Spleen (tissue), 11 donors: ENCODE results near the gene PKNOX1. TPM values are rescaled to one million over a fixed set of nuclear protein-coding genes. Genes with fewer than 3 reads are reported as not detected.
"Not testable (repeated sequence)": the region's sequence is repeated elsewhere in the genome, so short reads cannot be mapped to it uniquely, and the experiment has no call there.

ENCODE experiments used
- DNase-seq: peaks from one replicate; pipeline ENCODE4 v3.0.0-alpha.2; 2020
- H3K27ac ChIP-seq, 8 donors: fragments of 200-600 bp; sonication (generic) in 7 of 8; 1 replicate in 4 of 8; 2 replicates in 4 of 8; pipeline versions ENCODE4 v1.5.0 to v1.8.0; 2016 to 2021; ENCODE audit warnings: inconsistent platforms in 4 of 8, mild to moderate bottlenecking in 4 of 8, moderate library complexity in 1 of 8
- H3K27me3 ChIP-seq, 7 donors: fragments of 200-600 bp; sonication (generic) in 6 of 7; replicated peaks in 1 of 7; 1 replicate in 4 of 7; 2 replicates in 3 of 7; pipeline versions ENCODE4 v1.5.0 to v1.8.0; 2016 to 2021; ENCODE audit warnings: inconsistent platforms in 3 of 7, mild to moderate bottlenecking in 1 of 7
- H3K36me3 ChIP-seq, 6 donors: fragments of 200-600 bp; sonication (generic) in 5 of 6; 1 replicate in 4 of 6; 2 replicates in 2 of 6; pipeline versions ENCODE4 v1.5.0 to v1.8.0; 2016 to 2021; ENCODE audit warnings: inconsistent platforms in 2 of 6
- H3K4me1 ChIP-seq, 6 donors: fragments of 200-600 bp; sonication (generic) in 5 of 6; 1 replicate in 3 of 6; 2 replicates in 3 of 6; pipeline versions ENCODE4 v1.5.0 to v1.8.0; 2016 to 2021; ENCODE audit warnings: inconsistent platforms in 3 of 6
- H3K4me3 ChIP-seq, 8 donors: fragments of 200-600 bp; sonication (generic) in 7 of 8; 1 replicate in 4 of 8; 2 replicates in 4 of 8; pipeline versions ENCODE4 v1.5.0 to v1.8.0; 2016 to 2021; ENCODE audit warnings: inconsistent platforms in 4 of 8, mild to moderate bottlenecking in 4 of 8, moderate library complexity in 2 of 8
- H3K9me3 ChIP-seq, 8 donors: fragments of 200-600 bp; sonication (generic) in 7 of 8; 1 replicate in 4 of 8; 2 replicates in 4 of 8; pipeline versions ENCODE4 v1.5.0 to v1.8.0; 2016 to 2021; ENCODE audit warnings: inconsistent platforms in 4 of 8
- POLR2A ChIP-seq, 3 donors: fragments of 450-650 bp; IDR thresholded peaks; one replicate each; pipeline ENCODE4 v1.5.1; 2017; ENCODE audit warnings: antibody characterized with exemption in 3 of 3, mild to moderate bottlenecking in 1 of 3
- POLR2AphosphoS5 ChIP-seq, 3 donors: sonication (generic); formaldehyde crosslinking; IDR thresholded peaks; one replicate each; pipeline ENCODE4 v1.5.1; 2017; ENCODE audit warnings: antibody characterized with exemption in 3 of 3
- WGBS, 5 donors: extraction: QIAGEN DNeasy Blood & Tissue Kit in 3 of 5; methylation state at CpG; one replicate each; pipeline versions ENCODE4 v1.1.5 to v1.1.7; 2013 to 2018; 5-methylcytosine and 5-hydroxymethylcytosine counted together
- intact Hi-C: fragments of 100-400 bp; cut with DNase I; formaldehyde crosslinking; loops from one replicate; pipeline ENCODE4 v1.15.0; 2023; ENCODE audit warnings: low total_unique reads
- polyA plus RNA-seq, 3 donors: library from polyadenylated mRNA; stranded (reverse); fragments of 200-250 nt; gene quantifications; one replicate each; pipeline ENCODE4 v1.2.1, GENCODE V29; 2013
- total RNA-seq, 7 donors: library from RNA; depleted of rRNA in 3 of 7; stranded (reverse); fragments of >200 nt in 3 of 7; fragmentation: NEBNext Ultra II Directional in 4 of 7; extraction: Animal tissue kit (Norgen Biotek cat#: 25700) in 4 of 7; gene quantifications; one replicate each; pipeline versions ENCODE4 v1.1.0 to v1.2.1, GENCODE V29; 2016 to 2021
- TF ChIP-seq, protein P1 (sequence below), 11 experiments: fragments of 200-600 bp in 7 of 11; fragments of 450-650 bp in 4 of 11; sonication (generic) in 4 of 11; IDR thresholded peaks in 8 of 11; conservative IDR thresholded peaks in 3 of 11; 1 replicate in 7 of 11; 2 replicates in 4 of 11; pipeline versions ENCODE4 v1.4.0 to v1.8.0; 2016 to 2021; ENCODE audit warnings: antibody characterized with exemption in 11 of 11, inconsistent platforms in 4 of 11, mild to moderate bottlenecking in 1 of 11
- donor health status: healthy with polysubstance abuse.
- donor health status: DM: no; HTN: no; CAD: no; lungs with moderate emphysema.
- donor health status: DM: no; HTN: no; CAD: no.
- donor health status: Bipolar disorder and iron deficiency.
- donor health status: healthy.
- donor health status: DM: no; HTN: no; CAD: no.
- donor health status: DM: yes; HTN: yes; CAD: no.

PKNOX1 gene
- total and polyA plus RNA-seq, 10 donors, result 7.3 to 21.2 (median 12.7) TPM

DNA sequence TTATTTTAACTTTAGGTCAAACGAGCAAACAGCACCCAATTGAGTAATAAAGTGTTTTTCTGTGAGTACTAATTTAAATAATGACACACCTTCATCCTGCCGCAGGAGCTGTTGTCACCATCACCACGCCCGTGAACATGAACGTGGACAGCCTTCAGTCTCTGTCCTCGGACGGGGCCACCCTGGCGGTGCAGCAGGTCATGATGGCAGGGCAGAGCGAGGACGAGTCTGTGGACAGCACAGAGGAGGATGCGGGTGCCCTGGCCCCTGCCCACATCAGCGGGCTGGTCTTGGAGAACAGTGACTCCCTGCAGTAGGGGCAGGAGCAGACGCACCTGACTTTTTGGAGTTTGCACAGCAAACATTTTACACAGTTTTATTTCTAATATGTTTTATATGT lies 55.4 kb downstream of the PKNOX1 start:
- DNase-seq, result peak; percentile 63
- H3K27me3 ChIP-seq, result no peaks in the 10 kb centered on the region
- peaks cover 0 to 93% (median 61%) of the 10 kb centered on the region in 6 donors for H3K36me3 ChIP-seq
- no peak overlapping the region for H3K4me3 ChIP-seq
- H3K9me3 ChIP-seq, result no peaks in the 10 kb centered on the region
- TF ChIP-seq POLR2A (IDR thresholded peaks at IDR 0.05), result no peak
- TF ChIP-seq, protein P1, sequence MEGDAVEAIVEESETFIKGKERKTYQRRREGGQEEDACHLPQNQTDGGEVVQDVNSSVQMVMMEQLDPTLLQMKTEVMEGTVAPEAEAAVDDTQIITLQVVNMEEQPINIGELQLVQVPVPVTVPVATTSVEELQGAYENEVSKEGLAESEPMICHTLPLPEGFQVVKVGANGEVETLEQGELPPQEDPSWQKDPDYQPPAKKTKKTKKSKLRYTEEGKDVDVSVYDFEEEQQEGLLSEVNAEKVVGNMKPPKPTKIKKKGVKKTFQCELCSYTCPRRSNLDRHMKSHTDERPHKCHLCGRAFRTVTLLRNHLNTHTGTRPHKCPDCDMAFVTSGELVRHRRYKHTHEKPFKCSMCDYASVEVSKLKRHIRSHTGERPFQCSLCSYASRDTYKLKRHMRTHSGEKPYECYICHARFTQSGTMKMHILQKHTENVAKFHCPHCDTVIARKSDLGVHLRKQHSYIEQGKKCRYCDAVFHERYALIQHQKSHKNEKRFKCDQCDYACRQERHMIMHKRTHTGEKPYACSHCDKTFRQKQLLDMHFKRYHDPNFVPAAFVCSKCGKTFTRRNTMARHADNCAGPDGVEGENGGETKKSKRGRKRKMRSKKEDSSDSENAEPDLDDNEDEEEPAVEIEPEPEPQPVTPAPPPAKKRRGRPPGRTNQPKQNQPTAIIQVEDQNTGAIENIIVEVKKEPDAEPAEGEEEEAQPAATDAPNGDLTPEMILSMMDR (IDR thresholded peaks at IDR 0.05 in 8 of 11, conservative IDR thresholded peaks at IDR 0.05 in 3 of 11), result no peak
- TF ChIP-seq POLR2AphosphoS5 (IDR thresholded peaks at IDR 0.05), result no peak
- no peaks in the 10 kb centered on the region for H3K4me1 ChIP-seq
- no peak overlapping the region for H3K27ac ChIP-seq
- WGBS, 5 donors, result 88 to 93% (median 91%) methylated on average over 13 of the region's 13 CpGs
- intact Hi-C loops, result no loop called here

DNA sequence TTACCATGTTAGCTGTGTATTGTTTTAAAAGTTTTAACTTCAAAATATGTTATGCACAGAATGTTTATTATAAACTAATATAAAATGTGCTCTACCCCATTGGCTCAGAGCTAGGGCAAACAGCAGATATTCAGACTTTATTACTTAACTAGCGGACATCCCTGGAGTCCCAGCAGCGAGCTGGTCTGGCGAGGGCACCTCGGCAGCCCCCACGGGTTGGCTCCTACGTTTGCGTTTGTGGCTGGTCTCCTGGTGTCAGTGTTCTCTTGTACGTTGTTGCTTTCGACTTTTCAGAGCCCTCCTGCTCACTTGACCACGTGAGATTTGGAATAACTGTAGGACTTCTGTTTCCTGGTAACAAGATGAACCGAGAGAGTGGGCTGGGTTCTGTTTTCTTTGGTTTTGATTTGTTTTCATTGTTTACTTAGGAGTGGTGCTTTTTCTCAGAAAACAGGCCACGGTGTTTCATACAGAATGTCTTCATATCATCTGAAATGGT lies 56.8 kb downstream of the PKNOX1 start:
- H3K27ac ChIP-seq, result no peak overlapping the region
- no peaks in the 10 kb centered on the region for H3K9me3 ChIP-seq
- intact Hi-C loops, result no loop called here
- DNase-seq, result peak; percentile 57
- H3K4me1 ChIP-seq, result no peaks in the 10 kb centered on the region
- no peak for TF ChIP-seq POLR2A (IDR thresholded peaks at IDR 0.05)
- TF ChIP-seq, protein P1 (IDR thresholded peaks at IDR 0.05 in 8 of 11, conservative IDR thresholded peaks at IDR 0.05 in 3 of 11), result no peak
- TF ChIP-seq POLR2AphosphoS5 (IDR thresholded peaks at IDR 0.05), result no peak
- peaks cover 0 to 87% (median 54%) of the 10 kb centered on the region in 6 donors for H3K36me3 ChIP-seq
- WGBS, 5 donors, result 89 to 96% (median 95%) methylated on average over 12 of the region's 12 CpGs
- no peak overlapping the region for H3K4me3 ChIP-seq
- H3K27me3 ChIP-seq, result no peaks in the 10 kb centered on the region

DNA sequence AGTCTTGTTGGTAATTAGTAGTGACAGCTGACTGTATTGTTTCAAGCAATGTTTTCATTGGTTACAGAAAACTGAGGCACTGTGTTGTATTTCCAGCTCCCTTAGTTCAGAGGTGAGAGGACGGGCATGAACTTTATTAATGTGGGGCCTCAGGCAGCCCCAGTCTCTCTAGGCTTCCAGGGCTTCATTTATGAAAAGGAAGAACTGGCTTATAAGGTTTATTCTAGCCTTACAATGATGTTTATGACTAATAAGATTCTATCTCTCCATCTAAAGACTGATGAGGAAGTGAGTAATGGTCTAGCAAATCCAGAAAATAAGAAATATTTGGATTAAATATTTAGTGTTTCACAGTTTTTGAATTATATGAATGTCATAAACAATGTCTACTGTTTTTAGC lies 59.7 kb downstream of the PKNOX1 start:
- 88 to 100% (median 92%) methylated on average over 1 of the region's 1 CpG for WGBS, 5 donors
- H3K36me3 ChIP-seq, result peaks cover 0 to 58% (median 36%) of the 10 kb centered on the region in 6 donors

DNA sequence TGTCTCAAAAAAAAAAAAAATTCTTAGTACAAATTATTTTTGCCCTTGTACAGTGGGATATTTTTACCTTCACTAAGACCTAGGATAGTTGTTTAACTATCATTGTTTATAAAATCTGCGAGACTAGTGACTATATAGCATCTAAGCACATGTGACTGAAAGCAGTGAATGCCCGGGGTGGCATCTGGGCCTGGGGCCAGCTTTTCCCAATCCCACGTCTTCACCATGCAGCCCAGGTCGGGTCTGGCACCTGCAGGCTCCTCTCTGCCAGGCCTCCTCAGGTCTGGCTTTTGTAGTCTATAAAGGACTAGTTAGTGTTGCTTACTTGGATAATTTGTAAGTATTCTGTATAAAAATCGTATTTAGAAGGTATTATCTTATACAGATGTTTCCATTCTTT lies 60.5 kb downstream of the PKNOX1 start:
- peak; percentile 29 for DNase-seq
- H3K4me3 ChIP-seq, result no peak overlapping the region
- WGBS, 5 donors, result 79 to 97% (median 86%) methylated on average over 5 of the region's 5 CpGs
- peaks cover 0 to 51% (median 30%) of the 10 kb centered on the region in 6 donors for H3K36me3 ChIP-seq
- intact Hi-C loops, result no loop called here
- no peak overlapping the region for H3K27ac ChIP-seq
- H3K27me3 ChIP-seq, result no peaks in the 10 kb centered on the region
- H3K4me1 ChIP-seq, result no peaks in the 10 kb centered on the region
- TF ChIP-seq, protein P1 (IDR thresholded peaks at IDR 0.05 in 8 of 11, conservative IDR thresholded peaks at IDR 0.05 in 3 of 11), result no peak
- no peak for TF ChIP-seq POLR2AphosphoS5 (IDR thresholded peaks at IDR 0.05)
- H3K9me3 ChIP-seq, result no peaks in the 10 kb centered on the region

More for the DNA sequence above, 59.7 kb downstream of the PKNOX1 start:
- Histone ChIP-seq H3K4me3 (no peak overlapping the region), H3K27me3 (no peaks in the 10 kb centered on the region), H3K27ac (no peak overlapping the region), H3K9me3 (no peaks in the 10 kb centered on the region), H3K4me1 (no peaks in the 10 kb centered on the region)
- intact Hi-C loops, result no loop called here
- TF ChIP-seq POLR2AphosphoS5 (IDR thresholded peaks at IDR 0.05) (no peak), POLR2A (IDR thresholded peaks at IDR 0.05) (no peak)
- TF ChIP-seq, protein P1 (IDR thresholded peaks at IDR 0.05 in 8 of 11, conservative IDR thresholded peaks at IDR 0.05 in 3 of 11), result no peak
- no peak for DNase-seq

DNA sequence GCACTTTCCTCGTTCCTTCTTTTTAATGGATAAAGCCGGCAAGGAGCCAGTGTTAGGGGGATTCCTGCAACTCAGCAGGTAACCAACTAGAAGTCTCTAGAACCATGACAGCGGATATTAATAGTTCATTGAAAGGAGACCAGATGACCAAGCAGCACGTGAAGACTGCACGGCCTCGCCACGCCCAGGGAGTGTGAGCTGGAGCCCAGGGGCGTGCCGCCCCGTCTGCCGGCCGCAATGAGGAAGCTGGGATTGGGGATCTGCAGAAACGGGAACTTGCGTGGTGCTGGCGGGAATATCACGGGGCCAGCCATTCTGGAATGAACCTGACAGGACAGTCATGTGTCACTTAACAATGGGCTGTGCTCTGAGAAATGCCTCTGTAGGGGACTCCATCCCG lies 62.5 kb downstream of the PKNOX1 start:
- 55 to 63% methylated on average over 8 to 11 of the region's 17 CpGs; no CpG with 5 or more reads in 3 of the 5 donors for WGBS, 5 donors

DNA sequence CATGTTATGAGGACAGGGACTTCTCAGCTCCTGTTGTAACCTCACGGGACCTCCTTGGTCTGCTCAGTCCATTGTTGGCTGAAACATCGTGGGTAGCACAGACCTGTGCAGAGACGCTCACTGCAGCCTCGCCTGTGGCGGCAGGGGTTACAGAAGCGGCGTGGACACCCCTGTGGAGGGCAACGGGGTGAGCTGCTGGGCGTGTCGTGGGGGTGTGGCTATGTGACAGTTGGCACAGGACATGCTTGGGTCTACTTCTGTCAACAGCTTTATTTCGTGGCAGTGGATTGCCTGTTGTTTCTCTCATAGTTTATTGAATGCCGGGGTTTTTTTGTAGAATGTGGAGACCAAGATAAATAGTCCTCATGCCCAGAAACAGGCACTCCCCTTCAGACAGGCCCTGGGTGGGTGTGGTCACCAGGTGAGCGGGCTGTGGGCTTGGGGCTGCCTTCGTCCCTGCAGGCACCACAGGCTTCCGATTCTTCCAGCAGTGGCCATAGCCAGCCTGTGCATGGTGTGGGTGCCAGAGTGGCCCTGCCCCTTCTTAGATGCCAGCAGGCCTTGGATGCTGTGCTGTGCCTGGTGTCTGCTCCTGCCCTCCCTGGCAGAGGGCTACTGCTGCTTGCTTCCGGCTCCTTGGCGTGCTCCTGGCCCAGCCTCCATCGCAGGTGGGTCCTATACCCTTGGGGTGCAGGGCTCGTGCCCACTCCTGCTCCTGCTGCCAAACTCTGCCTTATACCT lies 63.7 kb downstream of the PKNOX1 start:
- peak; percentile 60 for DNase-seq
- 85 to 100% (median 89%) methylated on average over 1 to 18 of the region's 19 CpGs for WGBS, 5 donors

More for the DNA sequence above, 62.5 kb downstream of the PKNOX1 start:
- H3K27ac ChIP-seq, H3K4me1 ChIP-seq, H3K27me3 ChIP-seq, intact Hi-C loops, H3K9me3 ChIP-seq, H3K4me3 ChIP-seq: not testable (repeated sequence)
- peak; percentile 79 for DNase-seq
- peaks cover 0 to 30% (median 12%) of the 10 kb centered on the region in 6 donors for H3K36me3 ChIP-seq

More for the DNA sequence above, 63.7 kb downstream of the PKNOX1 start:
- intact Hi-C loops, H3K27me3 ChIP-seq, H3K4me1 ChIP-seq, H3K9me3 ChIP-seq, H3K27ac ChIP-seq, H3K4me3 ChIP-seq: not testable (repeated sequence)
- peaks cover 0 to 18% (median 4%) of the 10 kb centered on the region in 6 donors for H3K36me3 ChIP-seq
